Measurements from ENCODE around the gene REG4.

GRCh38 chr1:119794230-119794875 is 16.9 kb downstream of the REG4 start:
- TF ChIP-seq RAD21 (conservative IDR thresholded peaks at IDR 0.05) (no peak), SMC3 (conservative IDR thresholded peaks at IDR 0.05; ENCODE audit: poor library complexity) (no peak), MXI1 (conservative IDR thresholded peaks at IDR 0.05; ENCODE audit: poor library complexity, severe bottlenecking) (no peak), EZH2 (IDR thresholded peaks at IDR 0.05; ENCODE audit: borderline replicate concordance, insufficient read depth, low read length, poor library complexity, severe bottlenecking) (no peak), CTCF (IDR thresholded peaks at IDR 0.05; ENCODE audit: poor library complexity, severe bottlenecking) (no peak)
